ENCODE measurements around the gene AKIRIN1. TPM values are rescaled to one million over a fixed set of nuclear protein-coding genes. Genes with fewer than 3 reads are reported as not detected.
"Not testable (repeated sequence)": the region's sequence is repeated elsewhere in the genome, so short reads cannot be mapped to it uniquely, and the experiment has no call there.

The AKIRIN1 gene
- total and polyA plus RNA-seq, 12 donors = 9.1 to 71.3 (median 40.7) TPM

DNA sequence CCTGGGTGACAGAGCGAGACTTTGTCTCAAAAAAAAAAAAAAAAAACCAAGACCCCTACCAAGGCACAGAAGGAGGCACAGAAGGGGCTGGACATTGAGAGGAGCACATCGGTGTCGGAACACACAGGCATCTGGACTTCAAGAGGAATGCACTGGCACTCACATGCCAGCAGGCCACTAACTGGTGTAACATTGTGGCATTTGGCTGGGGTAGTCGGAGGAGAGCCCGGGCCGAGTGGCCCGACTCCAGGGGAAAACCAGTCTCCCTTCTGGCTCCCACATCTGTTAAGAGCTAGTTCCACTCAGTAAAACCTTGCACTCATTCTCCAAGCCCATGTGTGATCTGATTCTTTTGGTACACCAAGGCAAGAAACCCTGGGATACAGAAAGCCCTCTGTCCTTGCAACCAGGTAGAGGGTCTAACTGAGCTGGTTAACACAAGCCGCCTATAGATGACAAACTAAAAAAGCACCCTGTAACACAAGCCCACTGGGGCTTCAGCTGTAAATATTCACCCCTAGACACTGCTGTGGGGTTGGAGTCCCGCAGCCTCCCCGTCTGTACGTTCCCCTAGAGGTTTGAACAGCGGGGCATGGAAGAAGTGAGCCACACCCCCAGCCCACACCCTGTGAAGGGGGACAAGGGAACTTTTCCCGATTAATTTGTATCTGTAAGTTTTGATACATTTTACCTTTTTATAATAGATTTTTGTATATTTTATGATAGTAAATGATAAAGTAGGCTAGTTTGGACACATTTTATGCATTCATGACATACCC, 17.2 kb upstream of the AKIRIN1 start:
- TF ChIP-seq, protein P1, sequence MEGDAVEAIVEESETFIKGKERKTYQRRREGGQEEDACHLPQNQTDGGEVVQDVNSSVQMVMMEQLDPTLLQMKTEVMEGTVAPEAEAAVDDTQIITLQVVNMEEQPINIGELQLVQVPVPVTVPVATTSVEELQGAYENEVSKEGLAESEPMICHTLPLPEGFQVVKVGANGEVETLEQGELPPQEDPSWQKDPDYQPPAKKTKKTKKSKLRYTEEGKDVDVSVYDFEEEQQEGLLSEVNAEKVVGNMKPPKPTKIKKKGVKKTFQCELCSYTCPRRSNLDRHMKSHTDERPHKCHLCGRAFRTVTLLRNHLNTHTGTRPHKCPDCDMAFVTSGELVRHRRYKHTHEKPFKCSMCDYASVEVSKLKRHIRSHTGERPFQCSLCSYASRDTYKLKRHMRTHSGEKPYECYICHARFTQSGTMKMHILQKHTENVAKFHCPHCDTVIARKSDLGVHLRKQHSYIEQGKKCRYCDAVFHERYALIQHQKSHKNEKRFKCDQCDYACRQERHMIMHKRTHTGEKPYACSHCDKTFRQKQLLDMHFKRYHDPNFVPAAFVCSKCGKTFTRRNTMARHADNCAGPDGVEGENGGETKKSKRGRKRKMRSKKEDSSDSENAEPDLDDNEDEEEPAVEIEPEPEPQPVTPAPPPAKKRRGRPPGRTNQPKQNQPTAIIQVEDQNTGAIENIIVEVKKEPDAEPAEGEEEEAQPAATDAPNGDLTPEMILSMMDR (IDR thresholded peaks at IDR 0.05) = no peak
- TF ChIP-seq POLR2A (IDR thresholded peaks at IDR 0.05) = no peak
- 68 to 84% (median 80%) methylated on average over 12 to 13 of the region's 13 CpGs for WGBS, 4 donors
- DNase-seq = no peak
- H3K27me3 ChIP-seq = no peaks in the 10 kb centered on the region
- no peaks in the 10 kb centered on the region for H3K36me3 ChIP-seq (replicated peaks in 1 of 2)
- H3K27ac ChIP-seq = no peak overlapping the region
- peaks cover 0 to 4% (median 0%) of the 10 kb centered on the region in 3 donors for H3K9me3 ChIP-seq (replicated peaks in 1 of 3)
- intact Hi-C loops (cut with DNase I) = no loop called here
- H3K4me3 ChIP-seq = no peak overlapping the region
- no peaks in the 10 kb centered on the region for H3K4me1 ChIP-seq (replicated peaks in 1 of 2)

DNA sequence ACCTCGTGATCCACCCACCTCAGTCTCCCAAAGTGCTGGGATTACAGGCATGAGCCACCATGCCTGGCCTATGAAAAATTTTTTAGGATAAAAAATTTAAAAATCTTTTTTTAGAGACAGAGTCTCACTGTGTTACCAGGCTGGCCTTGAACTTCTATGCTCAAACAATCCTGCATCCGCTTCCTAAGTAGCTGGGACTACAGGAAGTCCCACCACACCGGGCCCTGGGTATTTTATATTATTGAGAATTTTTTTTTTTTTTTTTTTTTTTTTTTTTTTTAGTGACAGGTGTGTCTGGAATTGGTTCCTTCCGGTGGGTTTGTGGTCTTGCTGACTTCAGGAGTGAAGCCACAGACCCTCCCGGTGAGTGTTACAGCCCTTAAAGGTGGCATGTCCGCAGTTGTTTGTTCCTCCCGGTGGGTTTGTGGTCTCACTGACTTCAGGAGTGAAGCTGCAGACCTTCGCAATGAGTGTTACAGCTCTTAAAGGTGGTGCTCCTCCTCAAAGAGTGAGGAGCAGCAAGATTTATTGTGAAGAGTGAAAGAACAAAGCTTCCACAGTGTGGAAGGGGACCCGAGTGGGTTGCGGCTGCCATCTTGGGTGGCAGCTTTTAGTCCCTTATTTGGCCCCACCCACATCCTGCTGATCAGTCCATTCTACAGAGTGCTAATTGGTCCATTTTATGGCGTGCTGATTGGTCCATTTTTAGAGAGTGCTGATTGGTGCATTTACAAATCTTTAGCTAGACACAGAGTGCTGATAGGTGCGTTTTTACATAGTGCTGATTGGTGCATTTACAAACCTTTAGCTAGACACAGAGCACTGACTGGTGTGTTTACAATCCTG, 13.5 kb upstream of the AKIRIN1 start:
- H3K27me3 ChIP-seq; H3K27ac ChIP-seq; H3K4me1 ChIP-seq (replicated peaks in 1 of 2); H3K36me3 ChIP-seq (replicated peaks in 1 of 2); DNase-seq; intact Hi-C loops (cut with DNase I); H3K4me3 ChIP-seq; H3K9me3 ChIP-seq (replicated peaks in 1 of 3): not testable (repeated sequence)
- 77 to 89% (median 84%) methylated on average over 9 to 12 of the region's 12 CpGs for WGBS, 4 donors

DNA sequence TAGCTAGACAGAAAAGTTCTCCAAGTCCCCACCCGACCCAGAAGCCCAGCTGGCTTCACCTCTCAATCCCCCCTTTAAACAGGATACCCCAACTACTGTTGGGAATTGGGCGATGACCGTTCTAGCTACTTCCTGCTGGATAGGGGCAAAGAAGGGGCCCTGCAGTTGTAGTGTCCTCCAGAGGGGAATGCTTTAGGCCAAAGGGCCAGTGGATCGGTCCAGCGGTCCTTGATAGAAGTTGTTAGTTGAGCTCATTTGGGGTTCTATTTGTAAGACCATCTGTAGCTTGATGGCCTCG, 12.9 kb upstream of the AKIRIN1 start:
- H3K4me1 ChIP-seq (replicated peaks in 1 of 2); H3K27ac ChIP-seq; DNase-seq; H3K4me3 ChIP-seq; H3K27me3 ChIP-seq; H3K9me3 ChIP-seq (replicated peaks in 1 of 3); intact Hi-C loops (cut with DNase I); H3K36me3 ChIP-seq (replicated peaks in 1 of 2): not testable (repeated sequence)
- 85 to 98% (median 91%) methylated on average over 5 to 6 of the region's 6 CpGs for WGBS, 4 donors

DNA sequence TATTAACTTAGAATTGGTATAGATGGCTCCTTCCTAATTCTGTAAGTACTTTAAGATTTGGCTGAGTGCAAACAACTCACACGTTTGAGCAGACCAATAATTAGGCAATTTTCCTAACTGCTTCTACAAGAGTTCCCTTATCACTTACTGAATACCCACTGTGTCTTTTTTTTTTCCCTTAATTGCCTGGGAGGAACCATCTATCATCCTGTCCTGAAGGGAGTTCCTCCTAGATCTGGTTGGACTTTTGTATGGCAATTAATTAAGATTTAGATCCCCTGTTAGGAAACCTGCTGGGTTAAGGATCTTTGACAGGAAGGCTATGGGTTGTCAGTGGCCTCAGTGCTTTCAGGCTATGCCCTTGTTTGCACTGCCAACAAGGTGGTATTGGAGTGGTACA, 11.7 kb upstream of the AKIRIN1 start:
- H3K27ac ChIP-seq; H3K4me3 ChIP-seq; H3K9me3 ChIP-seq (replicated peaks in 1 of 3); H3K27me3 ChIP-seq; intact Hi-C loops (cut with DNase I); H3K36me3 ChIP-seq (replicated peaks in 1 of 2); DNase-seq; H3K4me1 ChIP-seq (replicated peaks in 1 of 2): not testable (repeated sequence)
- WGBS, 4 donors = 48 to 66% (median 54%) methylated on average over 1 of the region's 1 CpG

DNA sequence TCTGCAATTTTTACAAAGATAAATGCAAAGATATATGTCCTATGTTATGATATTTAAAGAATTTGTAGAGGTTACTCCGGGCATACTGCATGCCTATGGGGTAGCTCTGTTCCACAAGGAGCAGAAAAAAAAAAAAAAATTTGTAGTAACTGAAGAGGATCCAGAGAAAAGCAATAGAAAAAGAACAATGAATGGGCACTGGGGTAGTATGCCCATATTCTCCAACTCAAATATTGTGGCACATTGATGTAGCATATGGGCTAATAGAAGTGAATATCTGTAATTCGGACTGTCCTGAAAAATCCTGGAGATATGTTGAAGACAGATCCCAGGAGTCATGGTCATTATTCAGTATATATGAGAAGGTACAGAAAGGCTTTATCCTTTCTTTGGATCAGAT, 1.1 kb upstream of the AKIRIN1 start:
- 58 to 88% (median 81%) methylated on average over 2 of the region's 2 CpGs for WGBS, 4 donors
- intact Hi-C loops (cut with DNase I) = loop anchor here in 1 of 2 donors (5.0 kb wide), 1 partner anchor 118 kb away; the partner anchor contains the start of gene MYCBP
- Histone ChIP-seq H3K36me3 (replicated peaks in 1 of 2) (no peaks in the 10 kb centered on the region), H3K4me3 (no peak overlapping the region), H3K27ac (peak overlapping the region in 2 of 5 donors; percentile 84 to 90), H3K27me3 (no peaks in the 10 kb centered on the region), H3K4me1 (replicated peaks in 1 of 2) (peaks cover 15 to 23% of the 10 kb centered on the region in 2 donors), H3K9me3 (replicated peaks in 1 of 3) (no peaks in the 10 kb centered on the region)
- no peak for TF ChIP-seq POLR2A (IDR thresholded peaks at IDR 0.05)
- TF ChIP-seq, protein P1 (IDR thresholded peaks at IDR 0.05) = no peak
- no peak for DNase-seq
